SK-N-SH (cell line): ENCODE data around the gene PCBD1. TPM values are rescaled to one million over a fixed set of nuclear protein-coding genes. Genes with fewer than 3 reads are reported as not detected.

Experiments used
- CTCF ChIA-PET: fragments of 300-600, 350-600 bp; formaldehyde crosslinking; extraction: SDS; loops from one replicate; lab custom pipeline; 2021; lab: Yijun Ruan, JAX
- POLR2A ChIA-PET: fragments of 350-600 bp; sonication (Branson Sonifier 250); formaldehyde crosslinking; extraction: SDS; loops from one replicate; lab custom pipeline; 2020; ENCODE audit warnings: antibody characterized with exemption, inconsistent platforms; lab: Yijun Ruan, JAX
- DNase-seq: peaks from one replicate; pipeline ENCODE4 v3.0.0; 2012
- H2AFZ ChIP-seq: fragments of 200-600 bp; sonication (generic); 2 replicates; pipeline ENCODE4 v1.8.1; 2016; ENCODE audit warnings: antibody characterized with exemption, mild to moderate bottlenecking, low read depth
- H3F3A ChIP-seq: fragments of 200-600 bp; sonication (generic); replicated peaks from 2 replicates; pipeline ENCODE3; 2016; ENCODE audit warnings: antibody characterized with exemption, mild to moderate bottlenecking; ENCODE audit not compliant: insufficient read depth
- H3K27ac ChIP-seq, 2 experiments: fragments of 200-500 bp in 1 of 2; fragments of 200-600 bp in 1 of 2; sonication (Bioruptor generic) in 1 of 2; sonication (generic), shearing (Covaris generic) in 1 of 2; 2 replicates each; pipeline versions ENCODE4 v1.5.1 to v1.6.1; 2014 to 2016; ENCODE audit warnings: low read depth in 2 of 2, inconsistent platforms in 1 of 2, low read length in 1 of 2, mild to moderate bottlenecking in 1 of 2, mixed read lengths in 1 of 2
- H3K27me3 ChIP-seq: fragments of 200-600 bp; sonication (generic), shearing (Covaris generic); 2 replicates; pipeline ENCODE4 v1.6.1; 2016; ENCODE audit warnings: mixed run types; ENCODE audit not compliant: insufficient read depth
- H3K36me3 ChIP-seq, 2 experiments: fragments of 200-500 bp in 1 of 2; fragments of 200-600 bp in 1 of 2; sonication (Bioruptor generic) in 1 of 2; sonication (generic) in 1 of 2; replicated peaks in 1 of 2; 2 replicates each; pipeline versions ENCODE3 to v1.5.1; 2014 to 2016; ENCODE audit warnings: low read length in 1 of 2, mild to moderate bottlenecking in 1 of 2; ENCODE audit not compliant: insufficient read depth in 2 of 2, control insufficient read depth in 1 of 2
- H3K4me1 ChIP-seq, 2 experiments: fragments of 200-500 bp in 1 of 2; fragments of 200-600 bp in 1 of 2; sonication (Bioruptor generic) in 1 of 2; sonication (generic), shearing (Covaris generic) in 1 of 2; 2 replicates each; pipeline versions ENCODE4 v1.5.1 to v1.6.1; 2014 to 2016; ENCODE audit warnings: low read depth in 1 of 2, low read length in 1 of 2, mixed run types in 1 of 2; ENCODE audit not compliant: insufficient read depth in 2 of 2, control insufficient read depth in 1 of 2
- H3K4me2 ChIP-seq: fragments of 200-600 bp; sonication (generic), shearing (Covaris generic); 2 replicates; pipeline ENCODE4 v1.6.1; 2017; ENCODE audit warnings: mixed run types
- H3K4me3 ChIP-seq, 2 experiments: fragments of 200-500 bp in 1 of 2; fragments of 200-600 bp in 1 of 2; sonication (Bioruptor generic) in 1 of 2; sonication (generic), shearing (Covaris generic) in 1 of 2; 2 replicates each; pipeline versions ENCODE4 v1.5.1 to v1.8.1; 2014 to 2016; ENCODE audit warnings: low read depth in 2 of 2, inconsistent platforms in 1 of 2, low read length in 1 of 2, mild to moderate bottlenecking in 1 of 2, mixed read lengths in 1 of 2, moderate library complexity in 1 of 2
- H3K79me2 ChIP-seq: fragments of 200-600 bp; sonication (generic); 2 replicates; pipeline ENCODE4 v1.8.1; 2017; ENCODE audit warnings: mild to moderate bottlenecking; ENCODE audit not compliant: insufficient read depth
- H3K9ac ChIP-seq: fragments of 200-600 bp; sonication (generic); 2 replicates; pipeline ENCODE4 v1.6.1; 2017; ENCODE audit warnings: mixed run types
- H3K9me2 ChIP-seq: fragments of 200-600 bp; sonication (generic); 2 replicates; pipeline ENCODE4 v1.6.1; 2017; ENCODE audit warnings: mixed run types
- H3K9me3 ChIP-seq: fragments of 200-600 bp; sonication (generic); 2 replicates; pipeline ENCODE4 v1.6.1; 2017; ENCODE audit warnings: mixed run types, mild to moderate bottlenecking, moderate library complexity
- H4K20me1 ChIP-seq: fragments of 200-600 bp; sonication (generic); 2 replicates; pipeline ENCODE4 v1.6.1; 2017; ENCODE audit warnings: mild to moderate bottlenecking, mixed run types; ENCODE audit not compliant: insufficient read depth
- ELF1 ChIP-seq: IDR thresholded peaks from 2 replicates; pipeline ENCODE4 v1.4.0; 2012
- EZH2phosphoT487 ChIP-seq: fragments of 200-600 bp; sonication (generic); IDR thresholded peaks from 2 replicates; pipeline ENCODE4 v1.6.1; 2017; ENCODE audit warnings: low read depth, mixed run types, mild to moderate bottlenecking, antibody characterized with exemption, moderate library complexity, borderline replicate concordance
- FOXJ3 ChIP-seq: sonication (generic); formaldehyde crosslinking; IDR thresholded peaks from 2 replicates; pipeline ENCODE4 v1.5.1; 2020; ENCODE audit warnings: mild to moderate bottlenecking, missing genetic modification reagents
- GABPA ChIP-seq: IDR thresholded peaks from 2 replicates; pipeline ENCODE4 v1.4.0; 2012; ENCODE audit warnings: low read depth, mild to moderate bottlenecking
- MAX ChIP-seq: IDR thresholded peaks from 2 replicates; pipeline ENCODE4 v1.4.0; 2012; ENCODE audit warnings: low read depth
- MEF2A ChIP-seq: IDR thresholded peaks from 2 replicates; pipeline ENCODE4 v1.4.0; 2012; ENCODE audit warnings: low read depth, borderline replicate concordance
- NRF1 ChIP-seq: IDR thresholded peaks from 2 replicates; pipeline ENCODE4 v1.6.1; 2012; ENCODE audit warnings: low read depth, mild to moderate bottlenecking, low read length
- PBX3 ChIP-seq: IDR thresholded peaks from 2 replicates; pipeline ENCODE4; 2012
- POLR2AphosphoS5 ChIP-seq: IDR thresholded peaks from 2 replicates; pipeline ENCODE4 v1.6.1; 2012; ENCODE audit warnings: low read depth, low read length
- RAD21 ChIP-seq: IDR thresholded peaks from 2 replicates; pipeline ENCODE4 v1.6.1; 2012; ENCODE audit warnings: mild to moderate bottlenecking, low read length
- RCOR1 ChIP-seq: fragments of 150-350 bp; IDR thresholded peaks from 2 replicates; pipeline ENCODE4 v1.6.1; 2017; ENCODE audit warnings: antibody characterized with exemption, low read length
- RXRA ChIP-seq: IDR thresholded peaks from 2 replicates; pipeline ENCODE4 v1.4.0; 2012; ENCODE audit warnings: low read depth, mild to moderate bottlenecking, borderline replicate concordance
- SMC3 ChIP-seq: IDR thresholded peaks from 2 replicates; pipeline ENCODE4 v1.6.1; 2012; ENCODE audit warnings: low read depth, low read length, improper control_type of control experiment
- TAF1 ChIP-seq: IDR thresholded peaks from 2 replicates; pipeline ENCODE4 v1.6.1; 2012; ENCODE audit warnings: low read depth, mild to moderate bottlenecking, low read length, moderate library complexity, borderline replicate concordance
- TEAD4 ChIP-seq: IDR thresholded peaks from 2 replicates; pipeline ENCODE4 v1.4.0; 2012; ENCODE audit warnings: mild to moderate bottlenecking, borderline replicate concordance; ENCODE audit not compliant: insufficient read depth
- USF1 ChIP-seq: IDR thresholded peaks from 2 replicates; pipeline ENCODE4 v1.4.0; 2012; ENCODE audit warnings: low read depth, borderline replicate concordance
- WGBS: methylation state at CpG from one replicate; pipeline ENCODE4 v1.1.6; 2017; ENCODE audit warnings: low lambda C conversion rate; 5-methylcytosine and 5-hydroxymethylcytosine counted together
- polyA plus RNA-seq, 3 experiments: library from polyadenylated mRNA; depleted of rRNA; stranded (reverse); fragments of >200 nt; gene quantifications; 2 replicates each; pipeline ENCODE4 v1.2.3, GENCODE V29; 2012
- TF ChIP-seq, protein P1 (sequence below): IDR thresholded peaks from 2 replicates; pipeline ENCODE4 v1.4.0; 2012; ENCODE audit warnings: low read depth, borderline replicate concordance

Gene PCBD1
- polyA plus RNA-seq, 1 of the 3 experiments (the other 2 are of a cell fraction) = 112 TPM

GRCh38 chr10:70906953-70907636 lies 18.7 kb upstream of the PCBD1 start:
- peaks cover 0 to 8% of the 10 kb centered on the region in 2 experiments; a peak in 1 of 4 replicates for H3K4me1 ChIP-seq
- H3K27me3 ChIP-seq = no peaks in the 10 kb centered on the region
- no peak overlapping the region for H2AFZ ChIP-seq
- no peaks in the 10 kb centered on the region for H3K79me2 ChIP-seq
- WGBS = 55% methylated on average over 8 of the region's 15 CpGs
- H4K20me1 ChIP-seq = no peaks in the 10 kb centered on the region
- H3K36me3 ChIP-seq = no peaks in the 10 kb centered on the region
- no peak for TF ChIP-seq FOXJ3 (CRISPR knock-in tag)
- TF ChIP-seq MEF2A = no peak
- no peak for TF ChIP-seq RXRA
- TF ChIP-seq, protein P1, sequence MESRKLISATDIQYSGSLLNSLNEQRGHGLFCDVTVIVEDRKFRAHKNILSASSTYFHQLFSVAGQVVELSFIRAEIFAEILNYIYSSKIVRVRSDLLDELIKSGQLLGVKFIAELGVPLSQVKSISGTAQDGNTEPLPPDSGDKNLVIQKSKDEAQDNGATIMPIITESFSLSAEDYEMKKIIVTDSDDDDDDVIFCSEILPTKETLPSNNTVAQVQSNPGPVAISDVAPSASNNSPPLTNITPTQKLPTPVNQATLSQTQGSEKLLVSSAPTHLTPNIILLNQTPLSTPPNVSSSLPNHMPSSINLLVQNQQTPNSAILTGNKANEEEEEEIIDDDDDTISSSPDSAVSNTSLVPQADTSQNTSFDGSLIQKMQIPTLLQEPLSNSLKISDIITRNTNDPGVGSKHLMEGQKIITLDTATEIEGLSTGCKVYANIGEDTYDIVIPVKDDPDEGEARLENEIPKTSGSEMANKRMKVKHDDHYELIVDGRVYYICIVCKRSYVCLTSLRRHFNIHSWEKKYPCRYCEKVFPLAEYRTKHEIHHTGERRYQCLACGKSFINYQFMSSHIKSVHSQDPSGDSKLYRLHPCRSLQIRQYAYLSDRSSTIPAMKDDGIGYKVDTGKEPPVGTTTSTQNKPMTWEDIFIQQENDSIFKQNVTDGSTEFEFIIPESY = no peak
- no peak for TF ChIP-seq TEAD4
- no peak for TF ChIP-seq RCOR1
- TF ChIP-seq EZH2phosphoT487 = no peak
- TF ChIP-seq MAX = no peak
- TF ChIP-seq TAF1 = no peak
- TF ChIP-seq PBX3 = no peak
- TF ChIP-seq NRF1 = no peak
- no peak for TF ChIP-seq SMC3
- no peak for TF ChIP-seq GABPA
- TF ChIP-seq ELF1 = no peak
- no peak for TF ChIP-seq RAD21
- TF ChIP-seq USF1 = no peak
- no peak for TF ChIP-seq POLR2AphosphoS5
- CTCF ChIA-PET = interaction anchor here (0.6 to 8.7 kb wide), 6 partner anchors 11 to 363 kb away, joined by 3 to 130 read pairs (median 4); partner anchors contain the start of gene PCBD1
- H3F3A ChIP-seq = no peaks in the 10 kb centered on the region
- no peaks in the 10 kb centered on the region for H3K9me2 ChIP-seq
- DNase-seq = peak; percentile 9
- no peak overlapping the region for H3K4me3 ChIP-seq
- POLR2A ChIA-PET = no interaction called here
- no peak overlapping the region for H3K9ac ChIP-seq
- no peak overlapping the region for H3K4me2 ChIP-seq
- no peak overlapping the region for H3K27ac ChIP-seq
- H3K9me3 ChIP-seq = no peaks in the 10 kb centered on the region
